ENCODE results near the gene LRP4.
"Not testable (repeated sequence)": the region's sequence is repeated elsewhere in the genome, so short reads cannot be mapped to it uniquely, and the experiment has no call there.

LRP4 gene

GRCh38 chr11:46918083-46918787 is at the start of gene LRP4:
TSS of gene LRP4 (minus strand) at chr11:46918550. CDS start at chr11:46918379, 171 bp downstream.
- no peak for DNase-seq

GRCh38 chr11:46967962-46968361 is 49.6 kb upstream of the LRP4 start:
- no peak for DNase-seq

GRCh38 chr11:46966773-46967172 is 48.4 kb upstream of the LRP4 start:
- DNase-seq, result no peak

- no peak for DNase-seq
Measured at GRCh38 chr11:46963844-46964243, 45.5 kb upstream of the LRP4 start.

GRCh38 chr11:46961886-46962285 is 43.5 kb upstream of the LRP4 start:
- not testable (repeated sequence) for DNase-seq

GRCh38 chr11:46961041-46961440 is 42.7 kb upstream of the LRP4 start:
- DNase-seq, result no peak

GRCh38 chr11:46958777-46959176 is 40.4 kb upstream of the LRP4 start:
- DNase-seq, result no peak

- DNase-seq, result no peak
Measured at GRCh38 chr11:46953093-46953492, 34.7 kb upstream of the LRP4 start.

- DNase-seq, result no peak
Measured at GRCh38 chr11:46952553-46952952, 34.2 kb upstream of the LRP4 start.

- no peak for DNase-seq
Measured at GRCh38 chr11:46951864-46952263, 33.5 kb upstream of the LRP4 start.

GRCh38 chr11:46949297-46949696 is 30.9 kb upstream of the LRP4 start:
- no peak for DNase-seq

GRCh38 chr11:46948378-46949131 is 30.2 kb upstream of the LRP4 start:
- no peak for DNase-seq

GRCh38 chr11:46947399-46948077 is 29.2 kb upstream of the LRP4 start:
- no peak for DNase-seq

- no peak for DNase-seq
Measured at GRCh38 chr11:46944356-46945075, 26.2 kb upstream of the LRP4 start.

- DNase-seq, result no peak
Measured at GRCh38 chr11:46942172-46942571, 23.8 kb upstream of the LRP4 start.

GRCh38 chr11:46936138-46937110 is 18.1 kb upstream of the LRP4 start, which contains the start of gene CSTPP1:
TSS of gene CSTPP1 (plus strand) at chr11:46936761. CDS start at chr11:46936806, 45 bp downstream.
- DNase-seq, result peak; percentile 95

GRCh38 chr11:46930089-46930488 is 11.7 kb upstream of the LRP4 start:
- DNase-seq, result peak; percentile 24

- not testable (repeated sequence) for DNase-seq
Measured at GRCh38 chr11:46928701-46929100, 10.4 kb upstream of the LRP4 start.

- not testable (repeated sequence) for DNase-seq
Measured at GRCh38 chr11:46927928-46928327, 9.6 kb upstream of the LRP4 start.

- no peak for DNase-seq
Measured at GRCh38 chr11:46920755-46921154, 2.4 kb upstream of the LRP4 start.

GRCh38 chr11:46918788-46919513 is 601 bp upstream of the LRP4 start:
- DNase-seq, result no peak
